Measurements from ENCODE around the gene NCKAP1.
"Not testable (repeated sequence)": the region's sequence is repeated elsewhere in the genome, so short reads cannot be mapped to it uniquely, and the experiment has no call there.

GRCh38 chr2:182966356-182966755 lies 71.9 kb downstream of the NCKAP1 start:
- TF ChIP-seq, protein P1, sequence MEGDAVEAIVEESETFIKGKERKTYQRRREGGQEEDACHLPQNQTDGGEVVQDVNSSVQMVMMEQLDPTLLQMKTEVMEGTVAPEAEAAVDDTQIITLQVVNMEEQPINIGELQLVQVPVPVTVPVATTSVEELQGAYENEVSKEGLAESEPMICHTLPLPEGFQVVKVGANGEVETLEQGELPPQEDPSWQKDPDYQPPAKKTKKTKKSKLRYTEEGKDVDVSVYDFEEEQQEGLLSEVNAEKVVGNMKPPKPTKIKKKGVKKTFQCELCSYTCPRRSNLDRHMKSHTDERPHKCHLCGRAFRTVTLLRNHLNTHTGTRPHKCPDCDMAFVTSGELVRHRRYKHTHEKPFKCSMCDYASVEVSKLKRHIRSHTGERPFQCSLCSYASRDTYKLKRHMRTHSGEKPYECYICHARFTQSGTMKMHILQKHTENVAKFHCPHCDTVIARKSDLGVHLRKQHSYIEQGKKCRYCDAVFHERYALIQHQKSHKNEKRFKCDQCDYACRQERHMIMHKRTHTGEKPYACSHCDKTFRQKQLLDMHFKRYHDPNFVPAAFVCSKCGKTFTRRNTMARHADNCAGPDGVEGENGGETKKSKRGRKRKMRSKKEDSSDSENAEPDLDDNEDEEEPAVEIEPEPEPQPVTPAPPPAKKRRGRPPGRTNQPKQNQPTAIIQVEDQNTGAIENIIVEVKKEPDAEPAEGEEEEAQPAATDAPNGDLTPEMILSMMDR (conservative IDR thresholded peaks at IDR 0.05) = not testable (repeated sequence)
- TF ChIP-seq ZFX (IDR thresholded peaks at IDR 0.05) = not testable (repeated sequence)

Measured in C4-2B (cell line).